Aorta (tissue), 5 donors: ENCODE measurements around the gene VASH1. TPM values are rescaled to one million over a fixed set of nuclear protein-coding genes. Genes with fewer than 3 reads are reported as not detected.

Experiments
- ATAC-seq: fragments of 200-7000 bp; cut with Tn5 transposase; one replicate; pipeline ENCODE4 v1.9.1; 2022; ENCODE audit warnings: moderate library complexity; ENCODE audit not compliant: low FRiP score
- DNase-seq, 2 donors: peaks; one replicate each; pipeline ENCODE4 v3.0.0-alpha.2; 2020
- H3K27ac ChIP-seq, 2 donors: one replicate each; pipeline ENCODE4 v1.5.1; 2013; ENCODE audit warnings: low read length in 2 of 2, mild to moderate bottlenecking in 2 of 2, moderate library complexity in 2 of 2, control low read depth in 1 of 2, inconsistent platforms in 1 of 2, low read depth in 1 of 2
- H3K27me3 ChIP-seq, 2 donors: one replicate each; pipeline ENCODE4 v1.6.1; 2013; ENCODE audit warnings: control low read depth in 1 of 2, low read length in 1 of 2, mild to moderate bottlenecking in 1 of 2, moderate library complexity in 1 of 2; ENCODE audit not compliant: insufficient read depth in 2 of 2, control insufficient read depth in 1 of 2
- H3K36me3 ChIP-seq, 2 donors: one replicate each; pipeline ENCODE4 v1.6.1; 2013; ENCODE audit warnings: control low read depth in 1 of 2, low read length in 1 of 2, mild to moderate bottlenecking in 1 of 2; ENCODE audit not compliant: insufficient read depth in 2 of 2, control insufficient read depth in 1 of 2
- H3K4me1 ChIP-seq, 2 donors: one replicate each; pipeline ENCODE4 v1.6.1; 2013; ENCODE audit warnings: low read length in 2 of 2, control low read depth in 1 of 2, mild to moderate bottlenecking in 1 of 2, moderate library complexity in 1 of 2; ENCODE audit not compliant: insufficient read depth in 2 of 2, control insufficient read depth in 1 of 2
- H3K4me3 ChIP-seq, 2 donors: one replicate each; pipeline ENCODE4 v1.5.1; 2013; ENCODE audit warnings: low read length in 2 of 2, control low read depth in 1 of 2, mild to moderate bottlenecking in 1 of 2
- H3K9me3 ChIP-seq: one replicate; pipeline ENCODE4 v1.6.1; 2013; ENCODE audit warnings: mild to moderate bottlenecking, low read length; ENCODE audit not compliant: control insufficient read depth
- WGBS, 2 donors: extraction: QIAGEN DNeasy Blood & Tissue Kit; methylation state at CpG; one replicate each; pipeline ENCODE4 v1.1.7; 2013; 5-methylcytosine and 5-hydroxymethylcytosine counted together
- intact Hi-C, 2 donors: fragments of 100-400 bp; cut with DNase I; formaldehyde crosslinking; loops; one replicate each; pipeline versions ENCODE4 v1.14.2 to v1.15.0; 2022
- polyA plus RNA-seq, 2 donors: library from polyadenylated mRNA; stranded (reverse); fragments of 200-250 nt; gene quantifications; one replicate each; pipeline ENCODE4 v1.2.3, GENCODE V29; 2013
- total RNA-seq, 2 donors: library from RNA; stranded (reverse); fragmentation: NEBNext Ultra II Directional; extraction: Animal tissue kit (Norgen Biotek cat#: 25700); gene quantifications; one replicate each; pipeline ENCODE4 v1.2.1, GENCODE V29; 2021
- donor health status: healthy with polysubstance abuse.
- donor health status: Bipolar disorder and iron deficiency.
- donor health status: DM: no; HTN: no; CAD: no.
- donor health status: DM: no; HTN: no; CAD: no.
- donor health status: DM: yes; HTN: yes; CAD: no.

Gene VASH1
- total and polyA plus RNA-seq, 4 donors, result 13.6 to 42.7 (median 21.5) TPM

DNA sequence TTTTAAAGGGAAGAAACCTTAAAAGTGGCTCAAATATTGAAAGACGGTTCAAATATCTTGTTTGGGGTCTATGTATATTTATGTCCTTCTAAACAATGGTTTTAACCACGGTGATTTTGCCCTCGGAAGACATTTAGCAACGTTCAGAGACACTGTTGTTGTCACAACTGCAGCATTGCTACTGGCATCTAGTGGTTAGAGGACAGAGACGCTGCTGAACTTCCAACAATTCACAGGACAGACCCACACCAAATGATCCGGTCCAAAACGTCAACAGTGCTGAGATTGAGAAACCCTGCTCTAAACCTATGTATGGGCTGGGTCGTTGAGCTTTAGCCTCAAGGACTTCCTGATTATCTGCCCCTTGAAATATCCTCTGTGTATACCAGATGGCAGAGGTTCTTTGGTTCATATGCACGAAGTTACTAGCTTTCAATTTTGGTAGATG lies 49.7 kb downstream of the VASH1 start:
- peaks cover 0 to 3% of the 10 kb centered on the region in 2 donors for H3K4me1 ChIP-seq
- H3K27me3 ChIP-seq, result no peaks in the 10 kb centered on the region
- H3K36me3 ChIP-seq, result peaks cover 0 to 6% of the 10 kb centered on the region in 2 donors
- H3K4me3 ChIP-seq, result peak overlapping the region in 1 of 2 donors; percentile 9
- intact Hi-C loops, result loop anchor here in 1 of 2 donors (5.0 kb wide), 1 partner anchor 39 kb away; no protein-coding TSS in a partner anchor
- H3K27ac ChIP-seq, result no peak overlapping the region
- 7 to 10% methylated on average over 9 of the region's 9 CpGs for WGBS, 2 donors
- DNase-seq, result no peak
- ATAC-seq, result no peak
- H3K9me3 ChIP-seq, result no peaks in the 10 kb centered on the region

DNA sequence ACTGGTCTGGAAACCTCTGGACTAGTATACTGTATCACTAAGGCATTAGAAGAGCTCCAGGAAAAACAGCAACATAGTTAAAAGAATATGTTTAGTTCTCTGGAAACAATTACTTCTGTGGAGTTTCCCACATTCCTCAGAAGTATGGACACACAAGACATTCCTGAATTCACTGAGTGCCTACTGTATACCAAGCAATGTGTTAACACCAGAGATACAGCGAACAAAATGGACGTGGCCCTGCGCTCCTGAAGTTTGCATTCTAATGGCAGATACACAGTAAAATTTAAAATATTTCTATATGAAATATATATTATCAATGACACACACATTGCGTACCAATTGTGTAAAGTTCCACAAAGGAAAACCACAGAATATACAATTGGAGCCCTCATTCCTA lies 50.3 kb downstream of the VASH1 start:
- Histone ChIP-seq H3K9me3 (no peaks in the 10 kb centered on the region), H3K4me3 (peak overlapping the region in 1 of 2 donors; percentile 21), H3K27ac (no peak overlapping the region), H3K36me3 (peaks cover 0 to 5% of the 10 kb centered on the region in 2 donors), H3K27me3 (no peaks in the 10 kb centered on the region), H3K4me1 (peaks cover 0 to 3% of the 10 kb centered on the region in 2 donors)
- ATAC-seq (no peak), DNase-seq (no peak)
- WGBS, 2 donors, result 58 to 68% methylated on average over 4 of the region's 4 CpGs
- intact Hi-C loops, result loop anchor here in 1 of 2 donors (5.0 kb wide), 1 partner anchor 39 kb away; no protein-coding TSS in a partner anchor

DNA sequence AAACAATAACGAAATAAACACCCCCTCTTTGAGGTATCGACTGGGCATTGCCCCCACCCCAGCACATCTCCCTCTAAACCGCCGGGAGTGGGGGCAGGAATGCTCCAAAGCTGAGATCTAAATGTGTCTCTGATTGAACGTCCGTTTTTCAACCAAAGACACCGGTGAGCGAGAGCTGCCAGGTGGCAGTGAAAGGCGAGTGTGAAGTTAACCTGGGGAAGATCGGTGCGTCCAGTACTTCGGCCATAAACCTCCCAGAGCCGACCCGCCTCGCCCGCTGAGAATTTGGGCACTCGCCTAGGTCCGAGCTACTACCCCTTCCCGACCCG lies 50.8 kb downstream of the VASH1 start:
- peak overlapping the region; percentile 63 to 77 for H3K4me3 ChIP-seq
- ATAC-seq, result no peak
- intact Hi-C loops, result loop anchor here in 1 of 2 donors (5.0 kb wide), 1 partner anchor 40 kb away; no protein-coding TSS in a partner anchor
- 1% methylated on average over 20 of the region's 20 CpGs for WGBS, 2 donors
- H3K9me3 ChIP-seq, result no peaks in the 10 kb centered on the region
- DNase-seq, result no peak
- no peaks in the 10 kb centered on the region for H3K27me3 ChIP-seq
- H3K4me1 ChIP-seq, result peaks cover 0 to 3% of the 10 kb centered on the region in 2 donors
- H3K36me3 ChIP-seq, result peaks cover 0 to 5% of the 10 kb centered on the region in 2 donors
- no peak overlapping the region for H3K27ac ChIP-seq

DNA sequence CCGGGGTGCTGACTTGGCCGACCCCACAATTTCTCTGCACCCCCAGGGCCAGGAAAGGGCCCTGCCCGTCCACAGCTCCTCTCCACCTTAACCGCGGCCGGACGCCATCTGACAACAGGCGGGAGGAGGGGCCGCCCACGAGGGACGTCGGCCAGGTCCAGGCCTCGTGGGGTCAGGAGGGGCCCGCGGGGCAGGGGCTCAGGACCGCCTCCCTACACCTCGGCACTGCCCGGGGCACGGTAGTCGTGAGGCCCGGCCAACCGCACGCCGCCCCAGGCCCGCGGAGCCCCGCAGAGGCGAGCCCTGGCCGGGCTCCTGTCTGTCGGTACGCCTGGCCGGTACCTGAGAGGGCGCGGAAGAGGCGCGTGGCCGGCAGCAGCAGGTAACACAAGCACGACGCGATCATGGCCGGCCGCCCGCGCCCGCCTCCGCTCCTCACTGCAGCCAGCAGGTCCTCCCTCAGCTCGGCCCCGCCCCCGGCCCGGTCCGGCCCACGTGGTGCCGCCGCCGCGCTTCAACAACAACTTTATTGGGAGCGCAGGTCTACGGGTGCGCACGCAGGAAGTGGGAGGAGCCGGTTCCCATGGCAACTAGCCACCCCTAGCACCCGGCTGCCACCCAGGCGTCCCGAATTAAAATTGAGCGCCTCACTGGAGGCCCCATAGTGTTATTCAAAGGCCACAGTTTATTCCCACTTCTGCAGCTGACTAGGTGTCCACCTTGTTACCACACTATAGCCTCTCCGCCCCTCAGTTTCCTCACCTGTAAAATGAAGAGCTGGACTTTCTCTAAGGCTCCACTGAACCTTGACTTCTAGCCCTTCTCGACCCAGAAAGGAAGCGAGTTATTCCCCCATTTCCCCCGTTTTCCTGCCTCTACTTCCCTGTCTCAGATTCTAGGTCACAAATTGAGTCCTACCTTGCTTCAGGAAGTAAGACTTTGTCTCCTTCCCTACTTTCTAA lies 51.4 kb downstream of the VASH1 start, which contains the start of gene ANGEL1:
Gene ANGEL1, minus strand, starts transcription at position 461 of the 962 bp plus-strand sequence. Its CDS starts 55 bp downstream, at position 406.
- Histone ChIP-seq H3K9me3 (no peaks in the 10 kb centered on the region), H3K4me1 (peaks cover 0 to 3% of the 10 kb centered on the region in 2 donors), H3K27ac (peak within 1 kb of the TSS in 1 of 2 donors; percentile 37), H3K36me3 (peaks cover 0 to 2% of the 10 kb centered on the region in 2 donors), H3K27me3 (no peaks in the 10 kb centered on the region), H3K4me3 (peak within 1 kb of the TSS; percentile 63 to 77)
- peak; percentile 97 to 98 for DNase-seq
- ATAC-seq, result peak; percentile 94
- WGBS, 2 donors, result 5 to 9% methylated on average over 40 to 69 of the region's 69 CpGs
- intact Hi-C loops, result loop anchor here in 1 of 2 donors (5.0 kb wide), 1 partner anchor 40 kb away; no protein-coding TSS in a partner anchor

DNA sequence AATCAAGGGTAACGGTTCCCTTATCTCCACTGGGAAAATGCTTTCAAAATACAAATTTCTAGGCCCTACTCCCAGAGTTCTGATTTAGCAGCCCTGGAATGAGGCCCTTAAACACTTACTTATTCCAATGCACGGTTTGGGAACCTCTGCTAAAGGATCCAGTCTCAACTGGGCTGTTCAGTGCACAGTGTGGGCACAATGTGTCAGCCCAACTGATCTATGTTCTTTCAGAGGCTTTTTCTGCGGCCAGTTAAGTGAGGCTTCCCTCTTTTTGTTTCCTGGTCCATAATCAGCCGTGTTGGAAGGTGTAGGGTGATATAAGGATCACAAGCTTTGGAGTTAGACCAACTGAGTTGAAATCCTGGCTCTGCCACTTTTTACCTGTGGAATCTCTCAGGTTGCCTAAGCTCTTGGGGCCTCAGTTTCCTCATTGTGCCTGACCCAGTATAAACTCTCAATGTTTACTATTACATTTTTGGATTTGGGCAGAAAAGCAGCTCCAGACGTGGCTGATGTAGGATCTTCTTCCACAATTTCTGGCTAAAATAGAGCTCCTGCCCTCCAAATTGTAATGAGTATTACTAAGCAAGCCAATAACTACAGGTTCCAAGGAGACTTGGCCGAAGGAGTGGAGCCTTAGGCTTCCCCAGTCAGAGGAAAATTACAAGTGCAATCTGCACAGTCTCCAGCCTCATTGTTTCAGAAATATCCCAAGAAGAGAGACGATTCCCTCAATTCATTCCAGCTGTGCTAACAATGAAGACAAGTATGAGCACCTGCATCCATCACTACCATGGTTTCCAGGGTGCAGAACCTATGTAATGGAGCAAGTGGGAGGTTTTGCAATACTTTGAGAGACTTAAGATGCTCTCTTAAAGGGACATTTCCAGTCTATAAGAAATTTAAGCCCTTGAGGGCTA lies 53.7 kb downstream of the VASH1 start:
- Histone ChIP-seq H3K36me3 (no peaks in the 10 kb centered on the region), H3K27ac (no peak overlapping the region), H3K27me3 (no peaks in the 10 kb centered on the region), H3K4me1 (peaks cover 0 to 3% of the 10 kb centered on the region in 2 donors), H3K9me3 (no peaks in the 10 kb centered on the region), H3K4me3 (no peak overlapping the region)
- ATAC-seq (no peak), DNase-seq (no peak)
- 14 to 20% methylated on average over 7 of the region's 7 CpGs for WGBS, 2 donors
- intact Hi-C loops, result loop anchor here in 1 of 2 donors (5.0 kb wide), 1 partner anchor 43 kb away; no protein-coding TSS in a partner anchor

DNA sequence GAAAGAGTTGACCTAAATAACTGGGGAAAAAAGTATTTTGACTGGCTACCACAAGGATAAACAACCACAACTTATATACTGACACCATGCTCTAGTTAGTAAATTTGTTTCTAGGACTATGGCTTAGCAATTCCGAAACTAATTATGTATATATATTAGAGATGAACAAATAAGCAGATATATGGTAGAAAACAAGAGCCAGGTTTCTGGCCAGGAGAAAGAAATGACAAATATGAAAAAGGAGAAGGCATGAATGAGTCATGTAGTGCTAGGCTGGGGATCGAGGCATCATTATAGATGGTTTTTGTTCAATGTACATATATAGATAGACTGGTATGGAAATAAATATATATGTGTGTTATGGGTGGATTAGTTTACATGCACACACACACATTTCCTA lies 59.4 kb downstream of the VASH1 start:
- intact Hi-C loops, result no loop called here
- no peak for ATAC-seq
- H3K4me3 ChIP-seq, result no peak overlapping the region
- H3K36me3 ChIP-seq, result no peaks in the 10 kb centered on the region
- H3K9me3 ChIP-seq, result no peaks in the 10 kb centered on the region
- no peak overlapping the region for H3K27ac ChIP-seq
- DNase-seq, result no peak
- no peaks in the 10 kb centered on the region for H3K4me1 ChIP-seq
- H3K27me3 ChIP-seq, result no peaks in the 10 kb centered on the region
- WGBS, 2 donors, result 82 to 87% methylated on average over 2 of the region's 2 CpGs

DNA sequence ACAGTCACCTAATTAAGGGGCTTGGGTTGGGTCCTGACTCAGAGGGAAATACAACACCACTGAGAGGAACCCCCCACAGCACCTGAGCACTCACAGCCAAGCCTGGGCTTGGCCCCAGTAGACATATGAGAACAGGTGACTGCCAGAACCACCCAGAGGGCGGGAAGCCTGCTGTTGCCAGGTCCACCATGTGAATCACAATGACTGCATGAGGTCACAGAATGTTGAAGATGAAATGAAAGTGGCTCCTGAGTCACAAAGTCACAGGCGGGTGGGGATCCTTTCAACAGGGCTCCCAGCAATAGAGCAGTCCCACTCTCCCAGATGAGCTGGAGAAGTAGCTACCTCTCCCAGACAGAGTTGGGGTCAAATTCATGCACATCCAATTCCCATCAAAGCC lies 64.9 kb downstream of the VASH1 start, which contains the start of gene LRRC74A:
Gene LRRC74A, plus strand, starts transcription at position 287 of the 400 bp plus-strand sequence. CDS start 290 bp downstream, outside the sequence.
- intact Hi-C loops, result no loop called here
- H3K4me1 ChIP-seq, result no peaks in the 10 kb centered on the region
- no peaks in the 10 kb centered on the region for H3K9me3 ChIP-seq
- H3K27me3 ChIP-seq, result no peaks in the 10 kb centered on the region
- no peaks in the 10 kb centered on the region for H3K36me3 ChIP-seq
- H3K4me3 ChIP-seq, result no peak within 1 kb of the TSS
- no peak within 1 kb of the TSS for H3K27ac ChIP-seq
- WGBS, 2 donors, result 91 to 97% methylated on average over 2 of the region's 2 CpGs
- DNase-seq, result no peak
- ATAC-seq, result no peak

DNA sequence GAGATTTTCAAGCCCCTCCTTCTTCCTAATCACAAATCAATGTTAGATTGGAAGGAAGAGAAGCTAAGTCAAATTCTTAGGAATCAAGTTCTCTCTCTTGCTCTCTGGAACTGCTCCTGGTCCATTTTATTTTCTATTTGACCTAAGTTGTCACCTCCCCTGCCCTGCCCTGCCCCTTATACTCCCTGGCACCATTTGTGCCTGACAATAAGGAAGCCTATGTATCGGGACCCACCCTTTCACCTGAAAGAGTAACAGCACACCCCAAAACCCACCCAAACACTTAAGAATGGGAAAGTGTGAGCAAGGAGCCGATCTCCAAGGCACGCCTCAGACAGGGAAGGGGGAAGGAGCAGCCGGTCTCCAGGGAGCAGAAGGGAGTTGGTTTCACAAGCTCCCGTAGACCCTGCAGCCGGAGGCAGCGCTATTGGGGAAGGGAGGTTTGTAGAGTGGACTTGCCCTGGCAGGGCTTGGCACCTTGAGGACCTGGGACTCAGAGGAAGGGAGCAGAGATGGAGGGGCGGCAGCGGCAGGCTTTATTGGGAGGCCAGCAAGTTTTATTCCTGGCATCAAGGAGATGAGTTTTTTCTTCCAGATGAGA lies 66.5 kb downstream of the VASH1 start:
- intact Hi-C loops, result no loop called here
- WGBS, 2 donors, result 28 to 38% methylated on average over 9 of the region's 9 CpGs
- Histone ChIP-seq H3K27me3 (no peaks in the 10 kb centered on the region), H3K27ac (no peak overlapping the region), H3K4me3 (peak overlapping the region in 1 of 2 donors; percentile 53), H3K36me3 (no peaks in the 10 kb centered on the region), H3K4me1 (no peaks in the 10 kb centered on the region), H3K9me3 (no peaks in the 10 kb centered on the region)
- no peak for ATAC-seq
- DNase-seq, result no peak
